NCI-H82 treated with DMSO at 0.1 percent for 48 hours (cell line): ENCODE results near the gene TEDC2.
"Not testable (repeated sequence)": the region's sequence is repeated elsewhere in the genome, so short reads cannot be mapped to it uniquely, and the experiment has no call there.

Experiments used
- DNase-seq: peaks from one replicate; lab custom pipeline; 2025; ENCODE audit not compliant: unreplicated experiment; lab: John Stamatoyannopoulos, UW

Gene TEDC2, protein sequence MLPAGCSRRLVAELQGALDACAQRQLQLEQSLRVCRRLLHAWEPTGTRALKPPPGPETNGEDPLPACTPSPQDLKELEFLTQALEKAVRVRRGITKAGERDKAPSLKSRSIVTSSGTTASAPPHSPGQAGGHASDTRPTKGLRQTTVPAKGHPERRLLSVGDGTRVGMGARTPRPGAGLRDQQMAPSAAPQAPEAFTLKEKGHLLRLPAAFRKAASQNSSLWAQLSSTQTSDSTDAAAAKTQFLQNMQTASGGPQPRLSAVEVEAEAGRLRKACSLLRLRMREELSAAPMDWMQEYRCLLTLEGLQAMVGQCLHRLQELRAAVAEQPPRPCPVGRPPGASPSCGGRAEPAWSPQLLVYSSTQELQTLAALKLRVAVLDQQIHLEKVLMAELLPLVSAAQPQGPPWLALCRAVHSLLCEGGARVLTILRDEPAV

DNA sequence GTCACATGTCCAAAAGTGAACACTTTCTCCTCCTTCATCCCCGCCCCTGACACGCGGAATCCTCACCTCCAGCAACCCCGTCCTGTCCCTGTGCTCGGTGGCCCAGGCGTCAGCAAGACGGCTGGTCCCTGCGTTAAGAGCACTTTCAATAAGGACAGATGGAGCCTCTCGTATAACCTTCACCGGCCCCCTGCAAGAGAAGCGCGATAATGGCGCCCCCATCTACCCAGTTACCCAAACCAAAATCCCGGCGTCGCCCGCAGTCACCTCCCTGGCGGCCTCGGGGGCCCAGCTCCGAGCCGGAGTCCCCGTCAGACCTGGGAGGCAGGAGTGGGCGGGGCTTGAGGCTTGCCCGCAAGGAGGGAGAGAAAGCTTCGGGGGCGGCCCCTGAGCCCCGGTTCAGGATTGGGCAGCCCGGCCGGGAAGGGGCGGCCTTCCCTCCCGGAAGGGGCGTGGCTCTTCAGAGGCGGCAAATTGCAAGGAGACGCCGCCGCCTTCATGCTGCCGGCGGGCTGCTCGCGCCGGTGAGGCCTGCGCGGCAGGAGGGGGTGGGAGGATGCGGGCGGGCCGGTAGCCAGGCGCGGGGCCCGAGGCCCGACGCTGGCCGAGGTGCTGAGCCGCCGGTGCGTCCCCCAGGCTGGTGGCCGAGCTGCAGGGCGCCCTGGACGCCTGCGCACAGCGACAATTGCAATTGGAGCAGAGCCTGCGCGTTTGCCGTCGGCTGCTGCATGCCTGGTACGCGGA lies at the start of gene TEDC2:
TSS of gene TEDC2 (plus strand) at position 463 of the 744 bp plus-strand sequence. CDS start at position 499, 36 bp downstream.
- peak; percentile 92 for DNase-seq

DNA sequence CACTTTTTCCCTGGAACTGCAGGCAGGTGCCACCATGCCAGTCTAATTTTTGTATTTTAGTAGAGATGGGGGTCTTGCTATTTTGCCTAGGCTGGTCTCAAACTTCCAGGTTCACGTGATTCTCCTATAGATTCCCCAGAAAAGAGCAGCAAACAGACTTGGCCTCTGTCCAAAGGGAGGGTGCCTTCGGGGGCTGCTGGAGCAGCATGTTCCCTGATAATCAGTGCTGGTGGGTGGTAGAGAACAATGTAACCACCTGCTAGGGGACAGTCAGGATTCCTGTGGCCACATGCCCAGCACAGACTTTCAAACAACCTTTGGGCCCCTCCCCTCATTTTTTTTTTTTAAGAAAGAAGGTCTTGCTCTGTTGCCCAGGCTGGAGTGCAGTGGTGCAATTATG lies 44.8 kb upstream of the TEDC2 start:
- no peak for DNase-seq

DNA sequence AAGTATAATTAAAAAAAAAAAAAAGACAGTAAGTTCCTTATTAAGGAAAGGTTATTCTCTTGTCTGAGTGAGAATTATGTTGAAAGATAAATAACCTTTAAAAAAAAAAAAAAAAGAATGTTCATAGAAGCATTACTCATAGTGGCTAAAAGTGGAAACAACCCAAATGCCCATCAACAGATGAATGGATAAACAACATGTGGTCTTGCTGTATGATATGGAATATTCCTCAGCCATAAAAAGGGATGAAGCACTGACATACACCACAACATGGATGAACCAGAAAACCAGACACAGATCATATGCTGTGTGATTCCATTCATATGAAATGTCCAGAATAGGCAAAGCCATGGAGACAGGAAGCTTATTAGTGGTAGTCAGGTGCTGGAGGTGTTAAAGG lies 39.9 kb upstream of the TEDC2 start:
- DNase-seq, result no peak

DNA sequence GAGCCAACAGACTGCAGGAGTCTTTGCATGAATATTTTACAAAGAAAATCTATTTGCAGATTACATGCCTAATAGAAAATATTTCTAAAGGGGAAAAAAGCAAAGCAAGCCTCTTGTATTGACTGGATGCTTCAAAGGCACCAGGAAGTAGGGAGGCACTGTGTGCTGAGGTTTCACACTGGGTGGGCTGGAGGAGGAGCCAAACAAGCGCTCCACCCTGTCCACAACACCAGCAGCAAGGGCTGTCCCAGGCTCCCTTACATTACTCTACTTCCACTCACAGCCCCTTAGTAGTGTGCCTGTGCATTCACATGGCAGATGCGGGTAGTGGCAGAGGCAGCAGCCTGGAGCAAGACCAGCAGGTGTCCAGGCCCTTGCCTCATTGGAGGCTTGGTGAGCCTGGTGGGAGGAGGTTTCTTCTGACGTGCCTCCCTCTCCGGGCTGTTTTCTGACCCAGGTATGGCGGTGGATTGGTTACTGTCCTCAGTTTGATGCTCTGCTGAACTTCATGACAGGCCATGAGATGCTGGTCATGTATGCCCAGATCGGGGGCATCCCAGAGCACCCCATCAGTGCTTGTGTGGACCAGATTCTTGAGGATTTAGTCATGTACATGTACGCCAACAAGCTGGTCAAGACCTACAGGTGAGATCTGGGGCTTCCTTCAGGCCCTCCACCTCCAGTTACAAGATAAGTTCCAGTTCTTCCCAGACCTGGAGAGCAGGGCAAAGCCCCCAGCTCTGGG lies 37.6 kb upstream of the TEDC2 start:
- DNase-seq, result no peak

DNA sequence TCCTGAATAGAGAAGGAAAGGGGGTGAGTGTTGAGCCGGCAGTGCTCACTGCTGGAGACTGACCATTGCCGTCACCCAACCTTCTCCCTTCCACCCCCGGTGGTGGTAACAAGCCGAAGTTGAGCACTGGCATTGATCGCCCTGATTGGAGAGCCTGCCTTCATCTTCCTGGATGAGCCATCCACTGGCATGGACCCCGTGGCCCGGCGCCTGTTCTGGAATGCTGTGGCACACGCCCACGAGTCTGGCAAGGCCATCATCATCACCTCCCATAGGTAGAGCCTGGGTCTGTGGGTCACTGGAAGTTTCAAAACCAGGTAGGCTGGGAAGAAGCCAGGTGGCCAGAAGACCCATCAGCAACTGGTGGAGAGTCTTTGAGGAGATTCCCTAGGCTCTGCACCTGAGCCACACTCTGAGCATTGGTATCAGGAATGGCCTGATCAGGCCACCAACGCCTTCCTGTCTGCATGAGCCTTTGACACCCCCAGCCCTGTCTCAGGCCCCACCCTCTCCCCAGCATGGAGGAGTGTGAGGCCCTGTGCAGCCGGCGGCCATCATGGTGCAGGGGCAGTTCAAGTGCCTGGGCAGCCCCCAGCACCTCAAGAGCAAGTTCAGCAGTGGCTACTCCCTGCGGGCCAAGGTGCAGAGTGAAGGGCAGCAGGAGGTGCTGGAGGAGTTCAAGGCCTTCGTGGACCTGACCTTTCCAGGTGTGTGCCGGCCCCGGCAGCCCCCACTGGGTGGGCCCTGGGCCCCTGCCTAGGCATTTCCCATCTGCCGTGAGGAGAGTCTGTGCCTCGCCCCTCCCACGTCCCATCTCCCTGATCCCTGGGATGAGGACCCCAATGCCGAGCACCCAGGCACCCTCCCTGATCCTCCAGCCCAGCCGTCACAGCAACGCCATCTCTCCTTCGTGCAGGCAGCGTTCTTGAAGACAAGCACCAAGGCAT lies 35.6 kb upstream of the TEDC2 start:
- DNase-seq, result no peak

DNA sequence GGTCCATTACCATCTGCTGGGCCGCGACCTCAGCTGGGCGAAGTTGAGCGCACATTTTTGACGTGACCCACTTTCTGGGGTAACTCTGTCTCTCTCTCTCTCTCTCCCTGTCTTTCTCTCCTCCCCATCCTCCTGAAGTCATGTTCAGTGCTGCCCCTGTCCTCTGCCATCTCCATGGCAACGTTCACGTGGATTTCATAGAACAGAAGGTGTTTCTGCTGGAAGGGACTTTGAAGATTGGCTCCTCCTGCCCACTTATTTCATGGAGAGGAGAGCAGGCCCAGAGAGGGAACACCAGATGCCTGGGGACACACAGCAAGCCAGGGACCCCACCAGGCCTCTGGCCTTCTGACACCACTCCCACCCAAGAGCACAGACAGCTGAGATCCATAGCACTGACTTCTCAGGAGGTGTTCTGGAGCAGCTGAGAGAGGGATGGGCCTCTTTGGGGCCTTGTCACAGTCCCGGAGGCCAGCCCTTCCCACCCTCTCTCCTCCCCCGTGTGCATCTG lies 34.8 kb upstream of the TEDC2 start:
- DNase-seq, result no peak

DNA sequence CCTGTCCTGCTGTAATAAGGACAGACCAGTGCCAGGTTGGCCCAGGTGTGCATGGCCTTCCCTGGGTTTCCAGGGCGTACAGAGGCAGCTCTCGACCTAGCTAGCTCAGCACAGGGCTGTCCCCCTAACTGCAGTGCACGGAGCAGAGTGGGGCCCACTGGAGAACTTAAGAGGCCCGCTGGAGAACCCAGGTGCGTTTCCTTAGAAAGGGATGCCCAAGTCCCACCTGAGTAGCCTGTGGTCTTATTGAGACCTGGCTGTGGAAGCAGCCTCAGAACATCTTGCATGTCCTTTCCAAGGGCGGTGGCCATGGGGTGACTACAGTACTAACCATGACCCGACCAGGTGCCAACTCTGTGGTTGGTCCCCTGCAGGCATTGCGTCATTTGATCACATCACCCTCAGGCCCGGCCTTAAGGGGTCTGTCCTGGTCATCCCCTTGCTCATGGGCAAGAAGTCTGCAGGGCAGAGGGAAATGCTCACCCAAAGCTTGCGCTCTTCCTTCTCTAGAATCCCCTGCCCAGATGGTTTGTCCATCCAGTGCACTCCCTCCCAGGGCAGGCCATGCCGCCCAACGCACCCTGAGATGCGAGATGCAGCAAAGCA lies 34.0 kb upstream of the TEDC2 start:
- no peak for DNase-seq

DNA sequence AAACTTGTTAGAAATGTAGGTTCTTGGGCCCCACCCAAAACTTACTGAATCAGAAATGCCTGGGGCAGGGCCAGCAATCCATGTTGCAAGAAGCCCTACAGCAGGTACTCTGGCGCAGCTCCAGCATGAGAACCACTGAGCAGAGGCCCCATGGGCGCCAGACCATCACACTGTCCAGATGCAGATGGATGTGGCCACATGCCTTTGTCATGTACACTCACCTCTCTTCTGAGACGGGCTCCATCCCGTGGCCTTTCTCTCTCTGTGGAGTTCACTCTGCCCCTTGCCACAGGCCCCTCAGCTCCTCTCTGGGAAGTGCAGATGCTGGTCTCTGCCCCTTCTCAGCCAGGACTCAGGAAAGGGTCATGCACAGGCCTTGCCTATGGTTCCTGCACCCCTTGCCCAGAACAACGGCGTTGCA lies 33.0 kb upstream of the TEDC2 start:
- DNase-seq, result no peak

DNA sequence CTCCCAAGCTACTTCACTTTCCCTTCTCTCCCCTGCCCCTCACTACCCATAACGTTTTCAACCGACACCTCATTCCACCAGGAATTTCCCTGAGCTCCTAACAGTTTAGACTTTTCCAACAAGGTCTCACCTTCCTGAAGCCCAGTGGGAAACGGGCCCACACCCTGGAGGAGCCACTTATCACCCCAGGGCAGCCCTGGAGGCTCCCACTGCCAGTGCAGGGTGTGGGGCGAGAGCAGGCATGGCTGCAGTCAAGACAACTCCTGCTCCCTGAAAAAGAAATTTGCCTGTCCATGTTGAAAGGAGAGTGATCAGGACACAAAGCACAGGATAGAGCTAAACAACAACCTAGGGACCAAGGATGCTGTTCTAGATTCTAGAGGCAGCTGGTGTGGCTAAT lies 32.4 kb upstream of the TEDC2 start:
- DNase-seq, result no peak

DNA sequence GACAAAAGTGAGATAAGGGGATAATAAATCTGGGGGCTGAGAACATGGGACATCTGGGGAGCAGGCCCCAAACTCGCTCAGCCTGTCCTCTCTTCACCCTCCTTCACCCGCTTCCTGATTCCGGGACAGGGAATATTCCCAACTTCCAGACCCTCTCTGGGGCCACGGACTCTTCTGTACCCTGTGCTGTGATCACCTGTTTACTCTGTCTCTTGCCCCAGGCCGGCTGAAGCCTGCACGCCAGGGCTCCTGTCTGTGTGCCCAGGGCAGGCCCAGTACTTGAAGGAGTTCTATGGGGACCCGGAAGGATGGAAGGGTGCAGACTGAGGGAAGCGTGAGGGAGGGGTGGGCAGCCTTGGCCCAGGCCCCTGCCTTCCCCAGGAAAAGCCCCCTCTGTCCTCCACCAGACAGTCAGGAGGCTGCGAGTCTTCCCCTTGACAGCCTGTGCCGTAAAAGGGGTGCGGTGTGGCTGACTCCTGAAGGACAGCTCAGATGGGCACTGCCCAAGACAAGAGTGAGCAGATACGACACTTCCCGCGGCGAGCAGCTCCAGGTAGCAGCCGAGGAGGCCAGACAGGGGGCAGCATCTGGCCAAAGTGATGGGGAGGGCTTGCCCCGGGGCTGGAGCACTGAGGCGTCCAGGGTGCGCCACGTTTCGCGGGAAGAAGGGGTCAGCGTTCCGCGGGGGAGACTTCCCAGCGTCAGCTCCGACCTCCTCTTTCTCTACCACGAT lies 31.7 kb upstream of the TEDC2 start:
- no peak for DNase-seq

GRCh38 chr16:2428784-2429033 lies 31.2 kb upstream of the TEDC2 start:
- no peak for DNase-seq

DNA sequence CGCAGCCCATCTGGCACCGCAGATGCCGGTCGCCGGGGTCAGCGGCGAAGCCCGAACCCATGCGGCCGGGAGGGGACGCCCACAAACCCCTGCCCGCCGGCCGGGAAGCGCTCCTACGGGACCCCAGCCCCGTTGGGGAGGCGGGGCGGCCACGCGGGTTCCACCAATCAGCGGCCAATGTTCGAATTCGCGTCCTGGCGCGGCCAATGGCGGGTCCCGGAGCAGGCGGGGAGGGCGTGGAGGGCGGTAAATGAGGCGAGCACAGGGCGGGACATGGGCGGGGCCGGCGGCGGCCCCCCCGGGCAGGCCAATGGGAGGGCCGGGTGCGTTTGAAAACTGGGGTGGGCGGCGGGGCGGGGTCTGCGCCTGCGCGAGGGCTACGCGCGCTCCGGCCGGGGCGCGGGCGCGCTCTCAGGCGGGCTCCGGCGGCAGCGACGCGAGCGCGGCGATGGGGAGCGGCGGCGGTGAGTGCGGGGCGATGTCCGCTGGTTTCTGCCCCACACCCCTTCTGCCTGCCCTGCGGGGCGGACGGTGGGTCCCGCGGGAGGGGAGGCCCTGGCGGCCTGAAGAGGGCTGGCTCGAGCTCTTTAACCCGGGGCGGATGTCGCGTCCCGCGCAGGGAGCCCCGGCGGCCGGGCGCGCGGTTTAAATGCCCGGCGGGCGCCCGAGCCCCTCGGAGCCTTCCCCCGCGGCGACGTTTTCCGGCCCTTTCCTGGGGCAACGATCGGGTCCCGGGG lies 30.7 kb upstream of the TEDC2 start, which contains the start of gene CCNF:
TSS of gene CCNF (plus strand) at position 414 of the 737 bp plus-strand sequence. CDS start at position 449, 35 bp downstream.
- peak; percentile 92 for DNase-seq

GRCh38 chr16:2429771-2430663 lies 29.9 kb upstream of the TEDC2 start:
- no peak for DNase-seq

GRCh38 chr16:2432286-2432685 lies 27.6 kb upstream of the TEDC2 start:
- no peak for DNase-seq

DNA sequence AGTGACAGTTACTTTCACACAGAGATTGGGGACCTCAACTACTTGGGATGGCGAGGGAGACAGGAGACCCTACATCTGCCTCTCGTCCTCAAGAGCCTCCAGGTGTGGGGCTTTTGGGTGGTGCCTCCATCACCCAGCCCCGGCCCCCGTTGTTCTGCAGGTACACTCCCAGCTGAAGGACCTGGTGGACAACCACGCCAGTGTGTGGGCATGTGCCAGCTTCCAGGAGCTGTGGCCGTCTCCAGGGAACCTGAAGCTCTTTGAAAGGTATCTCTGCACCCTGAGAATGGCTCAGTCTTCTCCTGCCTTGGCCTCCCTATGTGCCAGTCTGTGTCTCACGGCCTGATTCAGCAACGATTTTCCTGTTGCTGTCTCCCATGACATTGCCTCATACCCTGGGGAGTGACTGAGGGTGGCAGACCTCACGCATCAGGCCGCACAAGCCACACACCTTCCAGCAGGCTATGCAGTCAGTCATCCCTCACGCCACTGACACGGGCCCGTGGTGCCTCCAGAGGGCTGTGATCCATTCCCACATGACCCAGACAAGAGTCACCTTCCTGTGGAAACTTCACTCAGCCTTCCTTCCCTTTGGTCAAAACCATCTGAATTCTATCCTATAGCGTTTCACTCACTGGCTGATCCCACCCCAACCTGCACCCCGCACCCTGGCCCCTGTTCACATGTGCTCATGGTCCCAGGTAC lies 27.0 kb upstream of the TEDC2 start:
- no peak for DNase-seq

DNA sequence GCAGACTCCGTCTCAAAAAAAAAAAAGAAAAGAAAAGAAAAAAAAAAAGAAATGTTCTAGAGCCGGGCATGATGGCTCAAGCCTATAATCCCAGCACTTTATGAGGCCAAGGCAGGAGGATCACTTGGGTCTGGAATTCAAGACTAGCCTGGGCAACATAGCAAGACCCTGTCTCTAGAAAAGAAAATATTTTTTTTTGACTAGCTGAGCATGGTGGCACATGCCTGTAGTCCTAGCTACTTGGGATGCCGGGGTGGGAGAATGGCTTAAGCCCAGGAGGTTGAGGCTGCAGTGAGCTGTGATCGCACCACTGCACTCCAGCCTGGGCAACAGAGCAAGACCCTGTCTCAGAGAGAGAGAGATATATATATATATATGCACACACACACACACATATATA lies 24.7 kb upstream of the TEDC2 start:
- DNase-seq, result not testable (repeated sequence)

GRCh38 chr16:2436110-2436509 lies 23.8 kb upstream of the TEDC2 start:
- DNase-seq, result no peak
